K562 (cell line): Measurements from ENCODE around the gene LAMTOR4. TPM values are rescaled to one million over a fixed set of nuclear protein-coding genes. Genes with fewer than 3 reads are reported as not detected.

Experiments used
- CHD2 ChIP-seq: IDR thresholded peaks from 2 replicates; pipeline ENCODE4 v1.6.1; 2011; ENCODE audit warnings: low read depth, low read length
- FOS ChIP-seq: IDR thresholded peaks from 3 replicates; pipeline ENCODE4 v1.6.1; 2011; ENCODE audit not compliant: insufficient read length; ENCODE audit errors: extremely low read depth
- ZNF512 ChIP-seq: IDR thresholded peaks from 2 replicates; pipeline ENCODE4 v1.6.1; 2016; ENCODE audit warnings: missing genetic modification characterization, missing compliant biosample characterization
- polyA plus RNA-seq, 8 experiments: library from polyadenylated mRNA; depleted of rRNA in 4 of 8; stranded (reverse) in 5 of 8; unstranded in 3 of 8; fragments of >200 nt; fragmentation: Nextera tagmentation in 2 of 8; fragmentation: Illumina TruSeq in 1 of 8; extraction: Ambion mirVana in 2 of 8; extraction: Trizol in 1 of 8; gene quantifications; 2 replicates each; pipeline versions ENCODE4 v1.2.1 to v1.2.3, GENCODE V29; 2011 to 2014; ENCODE audit warnings: inconsistent platforms in 1 of 8, missing spikeins in 1 of 8
- total RNA-seq, 7 experiments: library from RNA; depleted of rRNA in 6 of 7; stranded (reverse); fragments of >200 nt in 6 of 7; fragmentation: Illumina TruSeq in 2 of 7; extraction: Trizol in 2 of 7; gene quantifications; 2 replicates each; pipeline versions ENCODE4 v1.2.1 to v1.2.3, GENCODE V29; 2011 to 2021; ENCODE audit warnings: low replicate concordance in 1 of 7
- TF ChIP-seq, protein P1 (sequence below): fragments of 450-650 bp; IDR thresholded peaks from 2 replicates; pipeline ENCODE4 v1.6.1; 2017; ENCODE audit warnings: antibody characterized with exemption, mild to moderate bottlenecking

LAMTOR4 gene
- total and polyA plus RNA-seq, 9 of the 15 experiments (the other 6 are each of a cell fraction or from before 2014, with no cell fraction given), result 79.6 to 314 (median 195) TPM

DNA sequence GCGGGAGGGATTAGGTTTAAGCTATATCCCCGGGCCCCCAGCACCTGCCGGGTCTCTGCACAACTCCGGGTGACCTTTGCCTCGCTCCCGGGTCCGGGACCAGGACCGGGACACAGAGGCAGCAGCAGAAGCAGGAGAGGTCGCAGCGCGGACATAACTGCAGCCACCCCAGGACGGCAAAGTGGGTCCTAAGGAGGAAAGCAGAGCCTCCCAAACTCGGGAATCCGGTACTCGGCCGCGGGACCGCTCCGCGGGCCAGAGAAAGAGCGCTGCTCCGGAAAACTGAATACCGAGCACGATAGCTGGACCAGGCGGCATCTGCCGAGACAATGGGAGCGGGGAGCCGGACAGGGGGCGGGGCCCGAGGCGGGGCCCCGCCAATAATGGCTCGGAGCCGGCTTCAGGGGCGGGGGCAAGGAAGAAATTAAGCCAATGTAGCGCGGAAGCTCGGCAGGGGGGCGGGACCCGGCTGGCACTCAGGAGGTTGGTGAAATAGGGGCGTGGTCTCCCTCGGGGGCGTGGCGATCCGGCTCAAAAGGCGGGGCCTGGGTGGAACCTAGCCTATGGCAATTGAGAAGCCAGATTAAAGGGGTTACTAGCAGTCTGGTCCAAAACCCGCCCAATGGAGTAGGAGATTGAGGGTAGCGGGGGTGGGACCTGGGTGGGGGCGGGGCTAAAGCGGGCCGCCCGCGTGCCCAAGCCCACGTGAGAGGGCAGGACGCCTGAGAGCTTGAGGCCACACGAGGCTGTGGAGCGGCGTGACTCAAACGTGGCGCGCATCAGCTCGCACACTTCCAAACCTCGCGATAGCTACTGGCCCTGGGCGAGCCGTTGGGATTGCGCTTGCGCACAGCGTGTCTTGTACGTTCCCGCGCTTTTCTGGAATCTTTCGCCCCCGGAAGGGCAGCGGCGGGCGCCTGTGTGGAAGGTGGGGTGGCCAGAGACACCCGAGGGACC, 28.6 kb downstream of the LAMTOR4 start, which contains the start of the genes GPC2 and STAG3 (continued):
- TF ChIP-seq, protein P1, sequence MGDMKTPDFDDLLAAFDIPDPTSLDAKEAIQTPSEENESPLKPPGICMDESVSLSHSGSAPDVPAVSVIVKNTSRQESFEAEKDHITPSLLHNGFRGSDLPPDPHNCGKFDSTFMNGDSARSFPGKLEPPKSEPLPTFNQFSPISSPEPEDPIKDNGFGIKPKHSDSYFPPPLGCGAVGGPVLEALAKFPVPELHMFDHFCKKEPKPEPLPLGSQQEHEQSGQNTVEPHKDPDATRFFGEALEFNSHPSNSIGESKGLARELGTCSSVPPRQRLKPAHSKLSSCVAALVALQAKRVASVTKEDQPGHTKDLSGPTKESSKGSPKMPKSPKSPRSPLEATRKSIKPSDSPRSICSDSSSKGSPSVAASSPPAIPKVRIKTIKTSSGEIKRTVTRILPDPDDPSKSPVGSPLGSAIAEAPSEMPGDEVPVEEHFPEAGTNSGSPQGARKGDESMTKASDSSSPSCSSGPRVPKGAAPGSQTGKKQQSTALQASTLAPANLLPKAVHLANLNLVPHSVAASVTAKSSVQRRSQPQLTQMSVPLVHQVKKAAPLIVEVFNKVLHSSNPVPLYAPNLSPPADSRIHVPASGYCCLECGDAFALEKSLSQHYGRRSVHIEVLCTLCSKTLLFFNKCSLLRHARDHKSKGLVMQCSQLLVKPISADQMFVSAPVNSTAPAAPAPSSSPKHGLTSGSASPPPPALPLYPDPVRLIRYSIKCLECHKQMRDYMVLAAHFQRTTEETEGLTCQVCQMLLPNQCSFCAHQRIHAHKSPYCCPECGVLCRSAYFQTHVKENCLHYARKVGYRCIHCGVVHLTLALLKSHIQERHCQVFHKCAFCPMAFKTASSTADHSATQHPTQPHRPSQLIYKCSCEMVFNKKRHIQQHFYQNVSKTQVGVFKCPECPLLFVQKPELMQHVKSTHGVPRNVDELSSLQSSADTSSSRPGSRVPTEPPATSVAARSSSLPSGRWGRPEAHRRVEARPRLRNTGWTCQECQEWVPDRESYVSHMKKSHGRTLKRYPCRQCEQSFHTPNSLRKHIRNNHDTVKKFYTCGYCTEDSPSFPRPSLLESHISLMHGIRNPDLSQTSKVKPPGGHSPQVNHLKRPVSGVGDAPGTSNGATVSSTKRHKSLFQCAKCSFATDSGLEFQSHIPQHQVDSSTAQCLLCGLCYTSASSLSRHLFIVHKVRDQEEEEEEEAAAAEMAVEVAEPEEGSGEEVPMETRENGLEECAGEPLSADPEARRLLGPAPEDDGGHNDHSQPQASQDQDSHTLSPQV, result no peak
- peak; percentile 93 for TF ChIP-seq ZNF512 (tag)
- TF ChIP-seq FOS, result peak; percentile 71
- 0 out of 2 replicates have a peak, but pooled peaks have one; percentile 2 for TF ChIP-seq CHD2
